PC-9 (cell line): ENCODE results near the gene GDF10. TPM values are rescaled to one million over a fixed set of nuclear protein-coding genes. Genes with fewer than 3 reads are reported as not detected.

Experiments used
- BruUV-seq: library from RNA; stranded (reverse); fragments of 400-500 nt; replicated peaks from 2 replicates; lab custom pipeline; 2021; lab: Mats Ljungman, UMichigan
- CTCF ChIA-PET: fragments of 300-600 bp; sonication (Branson Sonifier 250); formaldehyde crosslinking; loops from one replicate; lab custom pipeline; 2022; ENCODE audit warnings: antibody characterized with exemption; lab: Charles Lee
- POLR2A ChIA-PET: fragments of 300-600 bp; sonication (Branson Sonifier 250); formaldehyde crosslinking; loops from one replicate; lab custom pipeline; 2022; ENCODE audit warnings: antibody characterized with exemption; ENCODE audit not compliant: unreplicated experiment; lab: Charles Lee
- DNase-seq, 2 experiments: peaks; one replicate each; pipeline versions ENCODE4 v3.0.0 to v3.0.0-alpha.2; 2015 to 2022; ENCODE audit warnings: mixed read lengths in 1 of 2
- H2AFZ ChIP-seq: fragments of 200-600 bp; sonication (generic); 2 replicates; pipeline ENCODE4 v1.8.1; 2017; ENCODE audit warnings: antibody characterized with exemption
- H3F3A ChIP-seq: fragments of 200-600 bp; sonication (generic); 2 replicates; pipeline ENCODE4 v1.8.1; 2017; ENCODE audit warnings: antibody characterized with exemption, mild to moderate bottlenecking, low read depth; ENCODE audit not compliant: insufficient read depth
- H3K27ac ChIP-seq: fragments of 200-600 bp; sonication (generic); 2 replicates; pipeline ENCODE4 v1.6.1; 2016; ENCODE audit warnings: mixed run types
- H3K27me3 ChIP-seq: fragments of 200-600 bp; sonication (generic); 2 replicates; pipeline ENCODE4 v1.6.1; 2016; ENCODE audit warnings: low read depth, mixed run types; ENCODE audit not compliant: insufficient read depth
- H3K36me3 ChIP-seq: fragments of 200-600 bp; sonication (generic); 2 replicates; pipeline ENCODE4 v1.6.1; 2016; ENCODE audit warnings: low read depth, mixed run types
- H3K4me1 ChIP-seq: fragments of 200-600 bp; sonication (generic); replicated peaks from 2 replicates; pipeline ENCODE4 v1.6.1; 2016; ENCODE audit warnings: mixed run types; ENCODE audit not compliant: insufficient read depth
- H3K4me2 ChIP-seq: fragments of 200-600 bp; sonication (generic); 2 replicates; pipeline ENCODE4 v1.6.1; 2017; ENCODE audit warnings: mixed run types
- H3K4me3 ChIP-seq: fragments of 200-600 bp; sonication (generic); 2 replicates; pipeline ENCODE4 v1.6.1; 2016; ENCODE audit warnings: mixed run types
- H3K79me2 ChIP-seq: fragments of 200-600 bp; sonication (generic); 2 replicates; pipeline ENCODE4 v1.6.1; 2017; ENCODE audit warnings: low read depth, mixed run types
- H3K9me2 ChIP-seq: fragments of 200-600 bp; sonication (generic); 2 replicates; pipeline ENCODE4 v1.8.1; 2017; ENCODE audit warnings: mild to moderate bottlenecking; ENCODE audit not compliant: insufficient read depth
- H3K9me3 ChIP-seq: fragments of 200-600 bp; sonication (generic); 2 replicates; pipeline ENCODE4 v1.8.1; 2016; ENCODE audit warnings: low read depth; ENCODE audit not compliant: insufficient read depth
- H4K20me1 ChIP-seq: fragments of 200-600 bp; sonication (generic); 2 replicates; pipeline ENCODE4 v1.8.1; 2017; ENCODE audit not compliant: insufficient read depth
- CTCF ChIP-seq: fragments of 200-600 bp; sonication (generic); conservative IDR thresholded peaks from 2 replicates; pipeline ENCODE4 v1.6.1; 2017; ENCODE audit warnings: mixed run types, antibody characterized with exemption, mild to moderate bottlenecking, moderate library complexity
- EZH2 ChIP-seq: fragments of 200-600 bp; sonication (generic); IDR thresholded peaks from 2 replicates; pipeline ENCODE4 v1.8.0; 2017; ENCODE audit warnings: antibody characterized with exemption, low read depth
- intact Hi-C: fragments of 100-400 bp; cut with micrococcal nuclease; formaldehyde crosslinking; loops from one replicate; pipeline ENCODE4 v1.10.0; 2022; ENCODE audit not compliant: unreplicated experiment
- total RNA-seq: library from RNA; stranded (reverse); gene quantifications from 2 replicates; pipeline ENCODE4 v1.2.3, GENCODE V29; 2021

Gene GDF10
- total RNA-seq, 1 experiment from 2014 or later = not detected

- CTCF ChIA-PET = no interaction called here
- POLR2A ChIA-PET = no interaction called here
- Histone ChIP-seq H3K79me2 (no peaks in the 10 kb centered on the region), H3K4me1 (no peaks in the 10 kb centered on the region), H3K4me2 (no peak overlapping the region), H3K9me3 (peaks cover 12% of the 10 kb centered on the region; the same call in 1 of the 2 replicates), H3F3A (no peaks in the 10 kb centered on the region), H3K36me3 (no peaks in the 10 kb centered on the region), H2AFZ (no peak overlapping the region), H3K4me3 (no peak overlapping the region), H3K27ac (no peak overlapping the region), H3K27me3 (peaks cover 22% of the 10 kb centered on the region; the same call in 1 of the 2 replicates), H4K20me1 (no peaks in the 10 kb centered on the region), H3K9me2 (no peaks in the 10 kb centered on the region)
- no TSS peak for BruUV-seq
- TF ChIP-seq EZH2 = no peak
- TF ChIP-seq CTCF = no peak
- DNase-seq = no peak
- intact Hi-C loops = no loop called here
These were observed 35.2 kb upstream of the GDF10 start for GRCh38 chr10:47264797-47265281.

- no TSS peak for BruUV-seq
- H3K4me3 ChIP-seq = no peak overlapping the region
- no peak overlapping the region for H2AFZ ChIP-seq
- H3K9me2 ChIP-seq = no peaks in the 10 kb centered on the region
- H3K4me1 ChIP-seq = no peaks in the 10 kb centered on the region
- no peaks in the 10 kb centered on the region for H4K20me1 ChIP-seq
- no peaks in the 10 kb centered on the region for H3F3A ChIP-seq
- no peak for DNase-seq
- no peak overlapping the region for H3K27ac ChIP-seq
- peaks cover 13% of the 10 kb centered on the region; the same call in 1 of the 2 replicates for H3K9me3 ChIP-seq
- no peaks in the 10 kb centered on the region for H3K79me2 ChIP-seq
- peaks cover 10% of the 10 kb centered on the region; the same call in 1 of the 2 replicates for H3K27me3 ChIP-seq
- TF ChIP-seq CTCF (no peak), EZH2 (no peak)
- H3K4me2 ChIP-seq = no peak overlapping the region
- ChIA-PET CTCF (no interaction called here), POLR2A (no interaction called here)
- intact Hi-C loops = no loop called here
- H3K36me3 ChIP-seq = no peaks in the 10 kb centered on the region
These were observed 33.4 kb upstream of the GDF10 start for GRCh38 chr10:47266602-47267001.

GRCh38 chr10:47268696-47269095 is 31.3 kb upstream of the GDF10 start:
- intact Hi-C loops = no loop called here
- BruUV-seq = no TSS peak
- H3K79me2 ChIP-seq = no peaks in the 10 kb centered on the region
- H3K9me2 ChIP-seq = no peaks in the 10 kb centered on the region
- no peaks in the 10 kb centered on the region for H4K20me1 ChIP-seq
- peaks cover 13% of the 10 kb centered on the region; the same call in 1 of the 2 replicates for H3K9me3 ChIP-seq
- no peak overlapping the region for H3K4me3 ChIP-seq
- no peaks in the 10 kb centered on the region for H3K36me3 ChIP-seq
- H3K4me1 ChIP-seq = no peaks in the 10 kb centered on the region
- CTCF ChIA-PET = no interaction called here
- no peak for DNase-seq
- H3K27me3 ChIP-seq = peaks cover 22% of the 10 kb centered on the region
- POLR2A ChIA-PET = no interaction called here
- H2AFZ ChIP-seq = no peak overlapping the region
- TF ChIP-seq EZH2 = no peak
- no peak for TF ChIP-seq CTCF
- H3K27ac ChIP-seq = no peak overlapping the region
- no peak overlapping the region for H3K4me2 ChIP-seq
- H3F3A ChIP-seq = no peaks in the 10 kb centered on the region
